ENCODE results near the gene EID3.

DNA sequence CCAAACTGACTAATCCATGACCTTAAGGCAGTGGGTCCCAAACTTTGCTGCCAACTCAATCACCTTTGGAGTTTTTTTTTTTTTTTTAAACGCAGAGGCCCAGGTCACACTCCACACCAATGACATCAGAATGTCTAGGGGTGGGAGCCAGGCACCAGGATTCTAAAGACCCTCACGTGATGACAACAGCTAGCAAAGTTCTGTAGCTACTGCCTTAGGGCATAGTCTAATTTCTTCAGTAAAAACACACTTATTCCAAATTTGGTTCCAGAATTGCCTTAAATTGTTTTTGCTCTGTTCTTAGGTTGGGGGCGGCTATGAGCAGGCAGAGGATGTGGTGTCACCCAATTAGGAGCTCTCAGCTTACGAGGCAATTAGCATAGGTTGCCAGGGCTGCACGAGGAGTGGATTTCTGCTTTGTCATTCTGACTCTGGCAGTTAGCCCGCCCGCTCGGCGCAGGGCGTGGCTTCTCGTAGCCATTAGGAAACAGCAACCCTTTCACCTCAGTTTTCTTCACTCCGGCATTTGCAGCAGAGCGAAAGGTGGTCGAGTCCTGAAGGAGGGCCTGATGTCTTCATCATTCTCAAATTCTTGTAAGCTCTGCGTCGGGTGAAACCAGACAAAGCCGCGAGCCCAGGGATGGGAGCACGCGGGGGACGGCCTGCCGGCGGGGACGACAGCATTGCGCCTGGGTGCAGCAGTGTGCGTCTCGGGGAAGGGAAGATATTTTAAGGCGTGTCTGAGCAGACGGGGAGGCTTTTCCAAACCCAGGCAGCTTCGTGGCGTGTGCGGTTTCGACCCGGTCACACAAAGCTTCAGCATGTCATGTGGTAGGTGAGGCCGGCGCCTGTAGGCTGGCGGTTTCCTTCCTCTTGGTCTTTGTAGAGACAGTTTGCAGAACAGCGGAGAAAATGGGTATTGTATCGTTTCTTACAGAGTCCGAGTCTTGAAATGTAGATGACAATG is 16.7 kb upstream of the EID3 start:
- TF ChIP-seq CTCF (IDR thresholded peaks at IDR 0.05) (no peak), POLR2AphosphoS5 (IDR thresholded peaks at IDR 0.05) (peak; percentile 99), POLR2A (IDR thresholded peaks at IDR 0.05) (peak; percentile 86 to 92)
